NCI-H2196 treated with DMSO at 0.1 percent for 48 hours (cell line): ENCODE results near the gene EHMT1.

Experiments
- DNase-seq: peaks from one replicate; lab custom pipeline; 2025; ENCODE audit not compliant: unreplicated experiment; lab: John Stamatoyannopoulos, UW

EHMT1 gene

GRCh38 chr9:137643921-137644320 lies 25.1 kb downstream of the EHMT1 start:
- no peak for DNase-seq

GRCh38 chr9:137645211-137645610 lies 26.4 kb downstream of the EHMT1 start:
- no peak for DNase-seq

GRCh38 chr9:137646341-137646740 lies 27.5 kb downstream of the EHMT1 start:
- DNase-seq = no peak

GRCh38 chr9:137647096-137647714 lies 28.4 kb downstream of the EHMT1 start:
- no peak for DNase-seq

DNA sequence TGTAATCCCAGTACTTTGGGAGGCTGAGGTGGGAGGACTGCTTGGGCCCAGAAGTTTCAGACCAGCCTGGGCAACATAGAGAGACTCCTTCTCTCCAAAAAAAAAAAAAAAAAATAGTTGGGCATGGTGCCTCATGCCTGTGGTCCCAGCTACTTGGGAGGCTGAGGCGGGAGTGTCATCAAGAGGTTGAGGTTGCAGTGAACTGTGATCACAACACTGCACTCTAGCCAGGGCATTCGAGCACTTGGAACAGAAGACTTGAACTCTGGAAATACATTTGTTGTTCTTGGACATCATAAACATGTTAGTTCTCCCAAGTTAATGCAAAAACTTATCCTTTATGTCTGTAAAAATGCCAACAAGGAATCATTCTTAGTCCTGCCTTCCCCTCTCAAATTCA lies 29.6 kb downstream of the EHMT1 start:
- DNase-seq = no peak

- DNase-seq = no peak
Observed at GRCh38 chr9:137649553-137649952, 30.7 kb downstream of the EHMT1 start.

GRCh38 chr9:137650259-137650658 lies 31.5 kb downstream of the EHMT1 start:
- no peak for DNase-seq

GRCh38 chr9:137650779-137651178 lies 32.0 kb downstream of the EHMT1 start:
- no peak for DNase-seq

DNA sequence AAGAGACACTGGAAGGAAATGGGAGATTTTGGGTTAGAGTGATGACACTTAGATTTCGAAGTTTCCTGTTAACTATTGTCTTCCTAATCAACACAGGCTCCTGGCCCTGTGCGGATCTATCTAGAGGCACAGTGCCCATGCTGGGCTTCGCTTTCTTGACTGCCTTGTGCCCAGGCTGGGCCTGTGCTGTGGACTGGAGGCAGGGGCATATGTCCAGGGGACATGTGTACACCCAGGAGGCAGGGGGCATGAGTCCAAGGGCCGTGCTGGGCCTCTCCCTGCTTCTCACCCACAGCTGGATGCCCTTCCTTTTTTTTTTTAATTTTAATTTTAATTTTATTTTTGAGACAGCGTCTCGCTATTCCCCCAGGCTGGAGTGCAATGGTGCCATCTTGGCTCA lies 37.6 kb downstream of the EHMT1 start:
- DNase-seq = no peak

GRCh38 chr9:137657606-137658005 lies 38.8 kb downstream of the EHMT1 start:
- no peak for DNase-seq

DNA sequence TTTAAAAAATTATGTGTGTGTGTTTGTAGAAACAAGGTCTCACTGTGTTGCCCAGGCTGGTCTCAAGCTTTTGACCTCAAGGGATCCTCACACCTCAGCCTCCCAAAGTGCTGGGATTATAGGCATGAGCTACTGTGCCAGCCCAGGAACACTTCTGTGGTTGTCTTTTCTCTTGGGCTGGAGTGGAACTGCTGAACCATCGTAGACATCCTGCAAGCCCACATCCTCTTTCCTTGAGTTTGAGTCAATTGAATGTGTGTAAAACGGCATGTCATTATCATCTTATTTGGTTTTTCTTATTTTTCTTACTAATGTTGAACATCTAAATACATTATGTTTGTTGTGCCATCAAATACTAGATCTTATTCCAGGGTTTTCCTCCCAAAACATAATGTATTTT lies 40.0 kb downstream of the EHMT1 start:
- DNase-seq = no peak

GRCh38 chr9:137660144-137660543 lies 41.3 kb downstream of the EHMT1 start:
- DNase-seq = no peak

- DNase-seq = no peak
Observed at GRCh38 chr9:137663584-137663983, 44.8 kb downstream of the EHMT1 start.

- DNase-seq = no peak
Observed at GRCh38 chr9:137664676-137665075, 45.9 kb downstream of the EHMT1 start.

- no peak for DNase-seq
Observed at GRCh38 chr9:137665226-137665625, 46.4 kb downstream of the EHMT1 start.

GRCh38 chr9:137665697-137666512 lies 47.1 kb downstream of the EHMT1 start:
- DNase-seq = no peak

DNA sequence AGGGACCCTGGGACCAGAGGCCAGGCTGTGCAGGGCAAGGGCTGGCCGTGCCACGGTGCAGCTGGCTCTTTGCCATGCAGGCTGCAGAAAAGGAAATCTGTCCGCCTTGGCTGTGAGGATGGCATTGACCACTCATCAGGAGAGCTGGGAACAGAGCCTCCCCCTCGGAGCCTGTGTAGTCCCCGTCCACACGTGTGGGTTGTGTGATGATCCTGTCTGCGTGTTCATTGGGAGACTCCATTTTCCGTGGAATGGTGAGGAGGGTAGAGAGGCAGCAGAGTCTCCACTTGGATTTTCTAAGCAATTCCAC lies 47.7 kb downstream of the EHMT1 start:
- DNase-seq = no peak

DNA sequence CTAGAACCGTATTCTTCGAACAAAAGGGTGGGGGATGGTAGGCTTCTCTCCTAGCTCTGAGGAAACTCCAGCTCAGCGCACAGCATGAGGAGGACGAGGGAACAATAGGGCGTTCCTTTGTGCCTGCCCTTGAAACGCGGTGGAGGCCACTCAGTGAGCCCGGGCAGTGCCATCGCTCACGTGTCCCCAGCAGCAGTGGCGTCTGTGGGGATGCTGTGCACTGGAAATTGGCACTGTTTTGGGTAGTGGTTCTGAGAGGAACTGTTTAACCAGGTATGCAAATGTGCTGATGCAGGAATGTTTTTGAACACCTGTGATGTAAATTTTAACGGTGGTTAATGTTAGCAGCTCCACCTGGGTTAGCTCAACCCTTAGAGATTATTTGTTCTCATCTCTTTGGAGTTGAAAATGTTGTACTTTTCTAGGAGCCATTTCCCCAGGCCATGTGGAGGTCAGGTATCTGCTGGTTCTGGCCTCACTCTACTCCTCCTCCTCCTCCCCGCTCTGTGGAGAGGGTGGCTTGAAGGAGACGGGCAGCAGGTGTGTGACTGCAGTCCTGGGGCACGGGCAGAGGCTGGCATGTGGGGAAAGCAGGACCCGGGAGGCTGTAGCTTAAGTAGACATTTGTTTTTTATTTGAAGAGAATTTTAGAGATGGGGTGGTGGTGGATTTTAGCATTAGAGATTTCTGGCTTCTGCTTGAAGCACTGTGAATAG lies 48.3 kb downstream of the EHMT1 start:
- DNase-seq = no peak

DNA sequence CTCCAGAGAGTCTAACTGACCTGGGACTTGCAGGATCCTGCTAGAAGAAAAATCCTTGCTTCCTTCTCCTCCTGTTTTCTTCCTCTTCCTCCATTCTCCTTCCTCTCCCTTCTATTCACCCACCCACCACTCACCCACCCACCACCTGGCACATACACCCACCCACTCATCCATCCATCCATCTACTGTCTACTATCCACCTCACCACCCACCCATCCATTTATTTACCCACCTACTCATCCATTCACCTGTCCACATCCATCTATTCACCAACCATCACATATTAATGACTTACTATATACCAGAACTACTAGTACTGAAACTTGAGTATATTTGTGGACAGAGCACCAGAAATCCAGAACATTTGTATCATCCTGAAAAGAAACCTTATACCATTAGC lies 49.4 kb downstream of the EHMT1 start:
- DNase-seq = no peak

GRCh38 chr9:137669261-137669672 lies 50.5 kb downstream of the EHMT1 start:
- DNase-seq = no peak

- no peak for DNase-seq
Observed at GRCh38 chr9:137670391-137671195, 51.8 kb downstream of the EHMT1 start.

DNA sequence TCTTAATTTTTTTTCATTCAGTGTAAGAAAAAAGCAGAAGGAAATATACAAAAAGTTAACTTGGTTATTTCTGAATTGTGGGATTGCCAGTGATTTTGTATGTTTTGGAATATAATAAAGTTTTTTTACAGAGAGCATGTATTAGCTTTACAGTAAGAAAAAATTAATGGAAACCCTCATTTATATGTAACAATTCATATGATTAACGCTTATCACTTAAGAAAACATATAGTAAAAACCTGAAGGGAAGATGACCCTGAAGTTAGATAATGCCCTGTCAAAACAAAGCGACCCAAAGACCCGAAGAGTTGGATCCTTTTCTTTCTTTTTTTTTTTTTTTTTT lies 52.4 kb downstream of the EHMT1 start:
- DNase-seq = no peak
